ENCODE results near the gene PTPRN2. TPM values are rescaled to one million over a fixed set of nuclear protein-coding genes. Genes with fewer than 3 reads are reported as not detected.

Gene PTPRN2
- total and polyA plus RNA-seq, 8 donors, result 12.2 to 49.2 (median 31.8) TPM

DNA sequence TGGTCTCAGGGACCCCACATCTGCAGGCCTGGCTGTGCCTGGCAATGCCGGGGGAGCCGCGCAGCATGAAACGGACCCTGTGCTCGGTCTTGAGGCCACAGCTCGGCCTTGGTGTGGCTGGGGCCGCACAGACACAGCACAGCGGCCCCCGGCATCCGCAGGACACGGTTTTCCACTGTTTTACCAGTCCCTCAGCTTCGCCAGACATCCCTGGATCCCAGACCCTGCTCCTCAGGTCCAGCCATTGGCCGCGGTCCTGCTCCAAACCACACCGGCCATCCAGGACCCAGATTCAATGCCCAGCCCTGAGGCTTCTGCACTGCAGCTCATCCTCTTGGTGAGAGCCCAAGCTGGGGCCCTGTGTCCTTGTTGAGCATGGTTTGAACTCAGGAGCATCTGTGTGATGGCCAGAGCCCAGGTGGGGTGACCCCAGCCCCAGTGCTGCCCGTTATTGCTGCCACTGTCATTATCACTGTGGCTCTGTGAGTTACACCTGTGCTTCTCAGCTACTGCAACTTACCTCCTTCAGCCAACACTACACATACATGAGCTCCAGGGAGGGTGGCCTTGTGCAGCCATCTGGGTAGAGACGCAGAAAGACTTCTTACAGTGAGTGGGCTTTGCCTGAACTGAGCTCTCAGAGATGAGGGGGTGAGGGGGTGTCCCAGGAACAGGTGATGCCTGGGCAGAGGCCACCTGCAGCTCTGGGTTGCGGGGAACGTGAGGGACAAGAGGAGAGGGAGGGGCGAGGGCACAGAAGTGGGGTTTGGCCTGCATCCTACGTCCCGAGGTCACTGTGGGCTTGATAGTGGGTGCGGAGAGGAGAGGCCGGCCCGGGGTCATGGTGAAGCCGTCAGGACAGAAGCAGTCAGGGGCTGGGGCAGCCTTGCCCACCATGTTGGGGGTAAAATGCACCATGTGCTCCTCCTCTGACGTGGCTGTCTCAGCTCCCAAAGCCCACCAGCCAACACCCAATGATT, 567.6 kb downstream of the PTPRN2 start:
- H3K27ac ChIP-seq, result no peak overlapping the region
- intact Hi-C loops (cut with DNase I), result no loop called here
- TF ChIP-seq, protein P1, sequence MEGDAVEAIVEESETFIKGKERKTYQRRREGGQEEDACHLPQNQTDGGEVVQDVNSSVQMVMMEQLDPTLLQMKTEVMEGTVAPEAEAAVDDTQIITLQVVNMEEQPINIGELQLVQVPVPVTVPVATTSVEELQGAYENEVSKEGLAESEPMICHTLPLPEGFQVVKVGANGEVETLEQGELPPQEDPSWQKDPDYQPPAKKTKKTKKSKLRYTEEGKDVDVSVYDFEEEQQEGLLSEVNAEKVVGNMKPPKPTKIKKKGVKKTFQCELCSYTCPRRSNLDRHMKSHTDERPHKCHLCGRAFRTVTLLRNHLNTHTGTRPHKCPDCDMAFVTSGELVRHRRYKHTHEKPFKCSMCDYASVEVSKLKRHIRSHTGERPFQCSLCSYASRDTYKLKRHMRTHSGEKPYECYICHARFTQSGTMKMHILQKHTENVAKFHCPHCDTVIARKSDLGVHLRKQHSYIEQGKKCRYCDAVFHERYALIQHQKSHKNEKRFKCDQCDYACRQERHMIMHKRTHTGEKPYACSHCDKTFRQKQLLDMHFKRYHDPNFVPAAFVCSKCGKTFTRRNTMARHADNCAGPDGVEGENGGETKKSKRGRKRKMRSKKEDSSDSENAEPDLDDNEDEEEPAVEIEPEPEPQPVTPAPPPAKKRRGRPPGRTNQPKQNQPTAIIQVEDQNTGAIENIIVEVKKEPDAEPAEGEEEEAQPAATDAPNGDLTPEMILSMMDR (IDR thresholded peaks at IDR 0.05), result no peak

DNA sequence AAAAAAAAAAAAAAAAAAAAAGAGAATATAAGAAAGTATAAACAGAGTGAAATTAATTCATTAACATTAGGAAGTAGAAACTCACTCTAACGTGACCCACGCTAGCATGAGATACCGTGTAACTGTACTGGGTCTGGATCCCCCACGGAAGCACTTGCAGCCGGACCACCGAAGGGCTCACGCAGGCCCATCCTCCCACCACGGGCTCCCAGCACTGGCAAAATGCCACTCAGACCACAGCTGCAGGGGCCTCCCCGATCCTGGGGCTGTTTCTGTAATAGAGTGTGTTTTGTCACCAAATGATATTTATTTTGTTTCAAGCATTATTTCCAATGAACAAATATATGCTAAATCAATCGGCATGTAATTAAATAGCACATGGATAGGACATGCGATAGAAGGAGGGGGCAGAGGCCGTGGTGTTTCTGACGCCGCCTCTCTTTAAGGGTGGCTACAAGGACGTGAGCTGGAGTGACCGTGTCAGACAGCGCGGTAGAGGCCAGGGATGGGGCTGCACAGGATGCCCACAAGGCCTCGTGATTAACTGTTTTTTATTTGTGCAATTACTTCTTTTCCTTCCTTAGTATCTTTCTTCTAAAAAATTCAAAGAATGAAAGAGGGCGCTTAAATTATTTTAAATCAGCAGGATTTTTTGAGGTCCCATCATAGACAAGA, 568.5 kb downstream of the PTPRN2 start:
- 88 to 89% methylated on average over 20 of the region's 20 CpGs for WGBS, 2 donors
- no peak overlapping the region for H3K4me3 ChIP-seq
- peaks cover 0 to 10% (median 0%) of the 10 kb centered on the region in 3 donors for H3K4me1 ChIP-seq
- DNase-seq (peak in 1 of 6 donors; percentile 23), ATAC-seq (no peak), FAIRE-seq (no peak)
- intact Hi-C loops (cut with DNase I), result no loop called here
- H3K9me3 ChIP-seq, result no peaks in the 10 kb centered on the region
- no peak overlapping the region for H3K27ac ChIP-seq
- no peaks in the 10 kb centered on the region for H3K36me3 ChIP-seq
- TF ChIP-seq, protein P1 (IDR thresholded peaks at IDR 0.05), result no peak
- no peaks in the 10 kb centered on the region for H3K27me3 ChIP-seq

More for the DNA sequence above, 567.6 kb downstream of the PTPRN2 start:
- 91 to 95% methylated on average over 27 of the region's 27 CpGs for WGBS, 2 donors
- no peaks in the 10 kb centered on the region for H3K9me3 ChIP-seq
- DNase-seq (peak in 2 of 6 donors; percentile 40 to 50), FAIRE-seq (no peak), ATAC-seq (no peak)
- no peaks in the 10 kb centered on the region for H3K36me3 ChIP-seq
- peaks cover 0 to 7% (median 0%) of the 10 kb centered on the region in 3 donors for H3K4me1 ChIP-seq
- no peak overlapping the region for H3K4me3 ChIP-seq
- H3K27me3 ChIP-seq, result no peaks in the 10 kb centered on the region

GRCh38 chr7:158018098-158018762, 569.4 kb downstream of the PTPRN2 start:
- FAIRE-seq (no peak), ATAC-seq (no peak), DNase-seq (peak in 1 of 6 donors; percentile 13)
- 93 to 96% methylated on average over 19 of the region's 19 CpGs for WGBS, 2 donors
- Histone ChIP-seq H3K27me3 (no peaks in the 10 kb centered on the region), H3K36me3 (no peaks in the 10 kb centered on the region), H3K9me3 (no peaks in the 10 kb centered on the region), H3K4me3 (no peak overlapping the region), H3K4me1 (peaks cover 0 to 10% (median 0%) of the 10 kb centered on the region in 3 donors), H3K27ac (no peak overlapping the region)
- intact Hi-C loops (cut with DNase I), result no loop called here
- TF ChIP-seq, protein P1 (IDR thresholded peaks at IDR 0.05), result no peak

DNA sequence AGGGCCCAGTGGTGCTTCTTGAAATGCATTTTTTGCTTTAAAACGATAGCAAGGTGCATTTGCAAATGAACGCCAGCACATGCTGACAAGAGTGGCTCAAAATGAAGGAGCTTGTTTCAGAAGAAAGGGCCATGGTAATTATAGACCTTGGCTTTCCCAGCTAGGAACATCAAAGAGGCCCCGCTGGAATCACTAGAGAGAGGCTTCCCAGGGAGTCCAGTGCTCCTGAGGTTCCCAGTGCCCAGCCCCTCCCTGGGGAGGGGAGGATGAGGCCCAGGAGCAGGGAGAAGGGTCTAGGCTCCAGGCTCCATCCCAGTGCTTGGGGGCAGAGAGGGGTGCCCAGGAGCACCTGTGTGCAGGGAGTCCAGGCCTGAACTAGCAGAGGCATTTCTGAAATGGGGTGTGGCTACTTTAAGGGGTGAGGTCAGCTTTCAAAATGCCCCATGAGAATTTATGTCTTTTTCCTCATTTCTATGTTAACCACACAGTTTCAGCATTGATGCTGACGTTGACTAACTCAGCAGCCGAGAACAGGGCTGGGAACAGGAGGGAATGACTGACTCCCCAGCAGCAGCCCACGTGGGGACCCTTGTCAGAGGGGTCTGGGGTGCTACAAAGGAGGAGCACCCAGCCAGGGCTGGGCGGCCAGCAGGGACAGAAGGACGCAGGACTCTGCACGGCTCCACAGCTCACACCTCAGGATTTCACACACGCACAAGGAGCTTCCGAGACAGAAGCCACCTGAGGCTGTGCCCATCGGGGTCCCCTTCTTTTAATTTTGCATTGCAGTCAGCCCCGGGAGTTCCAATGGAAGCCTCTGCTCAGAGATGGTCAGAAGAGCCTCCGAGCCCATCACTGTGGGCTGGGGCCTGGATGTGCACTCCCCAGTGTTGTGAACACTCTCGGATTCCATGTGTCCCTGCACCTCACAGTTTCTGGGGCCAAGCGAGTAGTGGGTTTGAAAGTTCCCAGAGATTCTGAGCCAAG, 570.2 kb downstream of the PTPRN2 start:
- intact Hi-C loops (cut with DNase I), result no loop called here
- H3K27ac ChIP-seq, result no peak overlapping the region
- 84 to 90% methylated on average over 16 of the region's 16 CpGs for WGBS, 2 donors
- H3K4me3 ChIP-seq, result no peak overlapping the region
- FAIRE-seq (no peak), DNase-seq (peak in 1 of 6 donors; percentile 39), ATAC-seq (no peak)
- peaks cover 0 to 10% (median 0%) of the 10 kb centered on the region in 3 donors for H3K4me1 ChIP-seq
- no peaks in the 10 kb centered on the region for H3K9me3 ChIP-seq
- TF ChIP-seq, protein P1 (IDR thresholded peaks at IDR 0.05), result no peak
- no peaks in the 10 kb centered on the region for H3K27me3 ChIP-seq
- no peaks in the 10 kb centered on the region for H3K36me3 ChIP-seq
